K562 (cell line): Measurements from ENCODE around the gene NPAS2. TPM values are rescaled to one million over a fixed set of nuclear protein-coding genes. Genes with fewer than 3 reads are reported as not detected.

ENCODE experiments used
- ADNP ChIP-seq: fragments of 200-800 bp; sonication (Bioruptor generic); IDR thresholded peaks from 2 replicates; pipeline ENCODE4 v1.6.1; 2016; ENCODE audit warnings: missing genetic modification characterization, missing compliant biosample characterization
- BCLAF1 ChIP-seq, 2 experiments: fragments of 450-650 bp in 1 of 2; IDR thresholded peaks; 2 replicates each; pipeline ENCODE4 v1.6.1; 2011 to 2017; ENCODE audit warnings: low read depth in 2 of 2, antibody characterized with exemption in 1 of 2, borderline replicate concordance in 1 of 2, low read length in 1 of 2, mild to moderate bottlenecking in 1 of 2, mixed read lengths in 1 of 2; ENCODE audit not compliant: control insufficient read depth in 1 of 2
- CXXC5 ChIP-seq: fragments of 250-450 bp; sonication (Bioruptor Pico); IDR thresholded peaks from 2 replicates; pipeline ENCODE4 v1.8.0; 2022; ENCODE audit warnings: inconsistent platforms, mild to moderate bottlenecking, moderate library complexity
- EZH2 ChIP-seq: IDR thresholded peaks from 2 replicates; pipeline ENCODE4 v1.6.1; 2012; ENCODE audit warnings: low read depth, mild to moderate bottlenecking, inconsistent platforms, low read length, borderline replicate concordance
- HIVEP1 ChIP-seq: fragments of 250-450 bp; sonication (Bioruptor Pico); IDR thresholded peaks from 2 replicates; pipeline ENCODE4 v1.4.0; 2020; ENCODE audit warnings: mild to moderate bottlenecking
- KAT8 ChIP-seq: fragments of 450-650 bp; IDR thresholded peaks from 2 replicates; pipeline ENCODE4 v1.6.1; 2016; ENCODE audit warnings: low read depth, mild to moderate bottlenecking
- OTX1 ChIP-seq: fragments of 450-650 bp; formaldehyde crosslinking; IDR thresholded peaks from 2 replicates; pipeline ENCODE4 v1.4.0; 2022; ENCODE audit warnings: mild to moderate bottlenecking
- POLR2B ChIP-seq: fragments of 450-650 bp; IDR thresholded peaks from 2 replicates; pipeline ENCODE4 v1.6.1; 2018; ENCODE audit warnings: low read depth; ENCODE audit not compliant: partially characterized antibody
- SMAD1 ChIP-seq: fragments of 150-350 bp; IDR thresholded peaks from 2 replicates; pipeline ENCODE4 v1.6.1; 2014; ENCODE audit warnings: low read length, low read depth; ENCODE audit not compliant: partially characterized antibody
- SMAD2 ChIP-seq: fragments of 150-350 bp; IDR thresholded peaks from 2 replicates; pipeline ENCODE4 v1.6.1; 2014; ENCODE audit warnings: low read depth, mild to moderate bottlenecking, low read length
- ZNF146 ChIP-seq: IDR thresholded peaks from one replicate; pipeline ENCODE4 v1.6.1; 2018; ENCODE audit warnings: missing compliant biosample characterization; ENCODE audit not compliant: unreplicated experiment
- ZNF217 ChIP-seq: sonication (generic); formaldehyde crosslinking; IDR thresholded peaks from 2 replicates; pipeline ENCODE4 v1.8.0; 2022; ENCODE audit warnings: mild to moderate bottlenecking, missing genetic modification reagents
- ZNF280B ChIP-seq: fragments of 250-450 bp; sonication (Bioruptor Pico); IDR thresholded peaks from 2 replicates; pipeline ENCODE4 v1.5.1; 2021; ENCODE audit warnings: mild to moderate bottlenecking
- ZNF76 ChIP-seq: fragments of 250-450 bp; sonication (Bioruptor Pico); IDR thresholded peaks from 2 replicates; pipeline ENCODE4 v1.4.0; 2020; ENCODE audit warnings: mild to moderate bottlenecking, moderate library complexity, borderline replicate concordance
- ZZZ3 ChIP-seq: fragments of 450-650 bp; IDR thresholded peaks from 2 replicates; pipeline ENCODE4 v1.6.1; 2016; ENCODE audit warnings: antibody characterized with exemption, mild to moderate bottlenecking, moderate library complexity
- polyA plus RNA-seq, 8 experiments: library from polyadenylated mRNA; depleted of rRNA in 4 of 8; stranded (reverse) in 5 of 8; unstranded in 3 of 8; fragments of >200 nt; fragmentation: Nextera tagmentation in 2 of 8; fragmentation: Illumina TruSeq in 1 of 8; extraction: Ambion mirVana in 2 of 8; extraction: Trizol in 1 of 8; gene quantifications; 2 replicates each; pipeline versions ENCODE4 v1.2.1 to v1.2.3, GENCODE V29; 2011 to 2014; ENCODE audit warnings: inconsistent platforms in 1 of 8, missing spikeins in 1 of 8
- total RNA-seq, 7 experiments: library from RNA; depleted of rRNA in 6 of 7; stranded (reverse); fragments of >200 nt in 6 of 7; fragmentation: Illumina TruSeq in 2 of 7; extraction: Trizol in 2 of 7; gene quantifications; 2 replicates each; pipeline versions ENCODE4 v1.2.1 to v1.2.3, GENCODE V29; 2011 to 2021; ENCODE audit warnings: low replicate concordance in 1 of 7
- TF ChIP-seq, protein P1 (sequence below): fragments of 450-650 bp; formaldehyde crosslinking; IDR thresholded peaks from 2 replicates; pipeline ENCODE4 v1.4.0; 2020; ENCODE audit warnings: mild to moderate bottlenecking, moderate library complexity
- TF ChIP-seq, protein P2 (sequence below): fragments of 450-650 bp; IDR thresholded peaks from 2 replicates; pipeline ENCODE4 v1.6.1; 2016
- TF ChIP-seq, protein P3 (sequence below): sonication (generic); IDR thresholded peaks from 2 replicates; pipeline ENCODE4 v1.6.1; 2016

Gene NPAS2
- total and polyA plus RNA-seq, 9 of the 15 experiments (the other 6 are each of a cell fraction or from before 2014, with no cell fraction given): 0.06 to 0.29 (median 0.07) TPM; not detected in 5

GRCh38 chr2:101001691-101002561, 182.0 kb downstream of the NPAS2 start, which contains the start of gene RPL31 (continued):
- TF ChIP-seq BCLAF1 (IDR thresholded peaks at IDR 0.05; ENCODE audit: borderline replicate concordance in 1 of 2, control insufficient read depth in 1 of 2, low read depth in 2 of 2, low read length in 1 of 2): no peak
- 0 out of 2 replicates have a peak, but pooled peaks have one; percentile 42 for TF ChIP-seq ZNF76 (CRISPR knock-in tag)
- no peak for TF ChIP-seq OTX1 (CRISPR knock-in tag)
- TF ChIP-seq ZZZ3: peak; percentile 98
- no peak for TF ChIP-seq ADNP
- TF ChIP-seq POLR2B: peak; percentile 98
- TF ChIP-seq SMAD1: peak; percentile 94
- peak; percentile 96 for TF ChIP-seq ZNF217 (CRISPR knock-in tag)
- TF ChIP-seq, protein P1, sequence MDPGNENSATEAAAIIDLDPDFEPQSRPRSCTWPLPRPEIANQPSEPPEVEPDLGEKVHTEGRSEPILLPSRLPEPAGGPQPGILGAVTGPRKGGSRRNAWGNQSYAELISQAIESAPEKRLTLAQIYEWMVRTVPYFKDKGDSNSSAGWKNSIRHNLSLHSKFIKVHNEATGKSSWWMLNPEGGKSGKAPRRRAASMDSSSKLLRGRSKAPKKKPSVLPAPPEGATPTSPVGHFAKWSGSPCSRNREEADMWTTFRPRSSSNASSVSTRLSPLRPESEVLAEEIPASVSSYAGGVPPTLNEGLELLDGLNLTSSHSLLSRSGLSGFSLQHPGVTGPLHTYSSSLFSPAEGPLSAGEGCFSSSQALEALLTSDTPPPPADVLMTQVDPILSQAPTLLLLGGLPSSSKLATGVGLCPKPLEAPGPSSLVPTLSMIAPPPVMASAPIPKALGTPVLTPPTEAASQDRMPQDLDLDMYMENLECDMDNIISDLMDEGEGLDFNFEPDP: no peak
- no peak for TF ChIP-seq ZNF280B (CRISPR knock-in tag)
- TF ChIP-seq CXXC5: peak; percentile 92
- TF ChIP-seq, protein P2, sequence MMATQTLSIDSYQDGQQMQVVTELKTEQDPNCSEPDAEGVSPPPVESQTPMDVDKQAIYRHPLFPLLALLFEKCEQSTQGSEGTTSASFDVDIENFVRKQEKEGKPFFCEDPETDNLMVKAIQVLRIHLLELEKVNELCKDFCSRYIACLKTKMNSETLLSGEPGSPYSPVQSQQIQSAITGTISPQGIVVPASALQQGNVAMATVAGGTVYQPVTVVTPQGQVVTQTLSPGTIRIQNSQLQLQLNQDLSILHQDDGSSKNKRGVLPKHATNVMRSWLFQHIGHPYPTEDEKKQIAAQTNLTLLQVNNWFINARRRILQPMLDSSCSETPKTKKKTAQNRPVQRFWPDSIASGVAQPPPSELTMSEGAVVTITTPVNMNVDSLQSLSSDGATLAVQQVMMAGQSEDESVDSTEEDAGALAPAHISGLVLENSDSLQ: peak; percentile 40; the same call in 1 of the 2 replicates
- TF ChIP-seq SMAD2: no peak
- TF ChIP-seq ZNF146 (CRISPR knock-in tag): no peak
- TF ChIP-seq, protein P3, sequence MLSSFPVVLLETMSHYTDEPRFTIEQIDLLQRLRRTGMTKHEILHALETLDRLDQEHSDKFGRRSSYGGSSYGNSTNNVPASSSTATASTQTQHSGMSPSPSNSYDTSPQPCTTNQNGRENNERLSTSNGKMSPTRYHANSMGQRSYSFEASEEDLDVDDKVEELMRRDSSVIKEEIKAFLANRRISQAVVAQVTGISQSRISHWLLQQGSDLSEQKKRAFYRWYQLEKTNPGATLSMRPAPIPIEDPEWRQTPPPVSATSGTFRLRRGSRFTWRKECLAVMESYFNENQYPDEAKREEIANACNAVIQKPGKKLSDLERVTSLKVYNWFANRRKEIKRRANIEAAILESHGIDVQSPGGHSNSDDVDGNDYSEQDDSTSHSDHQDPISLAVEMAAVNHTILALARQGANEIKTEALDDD: no peak
- no peak for TF ChIP-seq KAT8
- no peak for TF ChIP-seq EZH2
- TF ChIP-seq HIVEP1 (CRISPR knock-in tag): peak; percentile 57; the same call in 1 of the 2 replicates
